Thyroid gland (tissue), 4 donors: Measurements from ENCODE around the gene ZNF699.

ENCODE experiments used
- POLR2A ChIP-seq, 2 donors: fragments of 450-650 bp; IDR thresholded peaks; one replicate each; pipeline ENCODE4 v1.6.1; 2017; ENCODE audit warnings: antibody characterized with exemption in 2 of 2, mild to moderate bottlenecking in 2 of 2, moderate library complexity in 1 of 2
- TF ChIP-seq, protein P1 (sequence below), 6 experiments: fragments of 200-600 bp in 3 of 6; fragments of 450-650 bp in 3 of 6; sonication (generic) in 3 of 6; IDR thresholded peaks; one replicate each; pipeline ENCODE4 v1.5.1; 2016 to 2019; ENCODE audit warnings: antibody characterized with exemption in 6 of 6, mild to moderate bottlenecking in 2 of 6, inconsistent platforms in 1 of 6, moderate library complexity in 1 of 6

DNA sequence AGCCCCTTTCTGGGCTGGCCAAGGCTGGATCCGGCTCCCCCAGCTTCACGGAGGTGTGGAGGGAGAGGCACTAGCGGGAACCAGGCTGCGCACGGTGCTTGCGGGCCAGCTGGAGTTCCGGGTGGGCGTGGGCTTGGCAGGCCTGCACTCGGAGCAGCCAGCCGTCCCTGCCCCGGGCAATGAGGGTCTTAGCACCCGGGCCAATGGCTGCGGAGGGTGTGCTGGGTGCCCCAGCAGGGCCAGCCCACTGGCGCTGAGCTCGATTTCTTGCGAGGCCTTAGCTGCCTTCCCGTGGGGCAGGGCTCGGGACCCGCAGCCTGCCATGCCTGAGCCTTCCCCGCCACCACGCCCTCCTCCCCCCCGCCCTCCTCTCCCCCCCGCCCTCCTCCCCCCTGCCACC, 11.7 kb upstream of the ZNF699 start:
- TF ChIP-seq, protein P1, sequence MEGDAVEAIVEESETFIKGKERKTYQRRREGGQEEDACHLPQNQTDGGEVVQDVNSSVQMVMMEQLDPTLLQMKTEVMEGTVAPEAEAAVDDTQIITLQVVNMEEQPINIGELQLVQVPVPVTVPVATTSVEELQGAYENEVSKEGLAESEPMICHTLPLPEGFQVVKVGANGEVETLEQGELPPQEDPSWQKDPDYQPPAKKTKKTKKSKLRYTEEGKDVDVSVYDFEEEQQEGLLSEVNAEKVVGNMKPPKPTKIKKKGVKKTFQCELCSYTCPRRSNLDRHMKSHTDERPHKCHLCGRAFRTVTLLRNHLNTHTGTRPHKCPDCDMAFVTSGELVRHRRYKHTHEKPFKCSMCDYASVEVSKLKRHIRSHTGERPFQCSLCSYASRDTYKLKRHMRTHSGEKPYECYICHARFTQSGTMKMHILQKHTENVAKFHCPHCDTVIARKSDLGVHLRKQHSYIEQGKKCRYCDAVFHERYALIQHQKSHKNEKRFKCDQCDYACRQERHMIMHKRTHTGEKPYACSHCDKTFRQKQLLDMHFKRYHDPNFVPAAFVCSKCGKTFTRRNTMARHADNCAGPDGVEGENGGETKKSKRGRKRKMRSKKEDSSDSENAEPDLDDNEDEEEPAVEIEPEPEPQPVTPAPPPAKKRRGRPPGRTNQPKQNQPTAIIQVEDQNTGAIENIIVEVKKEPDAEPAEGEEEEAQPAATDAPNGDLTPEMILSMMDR (IDR thresholded peaks at IDR 0.05), result no peak
- no peak for TF ChIP-seq POLR2A (IDR thresholded peaks at IDR 0.05)
